ENCODE results near the gene RO60. TPM values are rescaled to one million over a fixed set of nuclear protein-coding genes. Genes with fewer than 3 reads are reported as not detected.

RO60 gene
- total RNA-seq, 1 experiment from 2014 or later: 69.5 TPM

- H3K79me2 ChIP-seq (ENCODE audit: insufficient read depth, low read length): no peaks in the 10 kb centered on the region
- no peaks in the 10 kb centered on the region for H3K4me1 ChIP-seq (ENCODE audit: control insufficient read depth in 1 of 2, insufficient read depth in 2 of 2, low read length in 2 of 2)
- H3K9me3 ChIP-seq (ENCODE audit: control insufficient read depth in 1 of 2, insufficient read depth in 1 of 2, low read depth in 1 of 2, low read length in 2 of 2): no peaks in the 10 kb centered on the region
- peaks cover 32 to 33% of the 10 kb centered on the region in 2 experiments for H3K36me3 ChIP-seq (ENCODE audit: control insufficient read depth in 1 of 2, insufficient read depth in 2 of 2, low read length in 2 of 2)
- no peak overlapping the region for H3K27ac ChIP-seq (ENCODE audit: low read depth, low read length)
- no peaks in the 10 kb centered on the region for H4K20me1 ChIP-seq (ENCODE audit: insufficient read depth)
- no peaks in the 10 kb centered on the region for H3K27me3 ChIP-seq (ENCODE audit: insufficient read depth, low read length)
- ATAC-seq (no peak), DNase-seq (ENCODE audit: low read depth, low spot score) (no peak)
- ChIA-PET POLR2A (interaction anchor here (0.6 to 1.3 kb wide), 2 partner anchors 27 to 341 kb away, joined by 3 to 4 read pairs; no protein-coding TSS in a partner anchor), RAD21 (ENCODE audit: low non-redundant PET in 1 of 2, low total read pairs in 2 of 2, uncharacterized antibody in 2 of 2, unreplicated experiment in 2 of 2) (no interaction called here), CTCF (interaction anchor here (1.4 kb wide), 1 partner anchor 15 kb away, joined by 3 read pairs; no protein-coding TSS in a partner anchor)
- BruUV-seq (replicated peaks): no TSS peak
- H3K4me3 ChIP-seq (replicated peaks in 1 of 2; ENCODE audit: low read depth in 1 of 2, low read length in 2 of 2): no peak overlapping the region
- TF ChIP-seq EZH2 (IDR thresholded peaks at IDR 0.05) (no peak), ZBTB33 (IDR thresholded peaks at IDR 0.05; ENCODE audit: extremely low read depth, insufficient replicate concordance, low read length) (no peak), EZH2phosphoT487 (IDR thresholded peaks at IDR 0.05; ENCODE audit: borderline replicate concordance) (no peak), JUND (IDR thresholded peaks at IDR 0.05) (no peak)
- TF ChIP-seq, protein P1, sequence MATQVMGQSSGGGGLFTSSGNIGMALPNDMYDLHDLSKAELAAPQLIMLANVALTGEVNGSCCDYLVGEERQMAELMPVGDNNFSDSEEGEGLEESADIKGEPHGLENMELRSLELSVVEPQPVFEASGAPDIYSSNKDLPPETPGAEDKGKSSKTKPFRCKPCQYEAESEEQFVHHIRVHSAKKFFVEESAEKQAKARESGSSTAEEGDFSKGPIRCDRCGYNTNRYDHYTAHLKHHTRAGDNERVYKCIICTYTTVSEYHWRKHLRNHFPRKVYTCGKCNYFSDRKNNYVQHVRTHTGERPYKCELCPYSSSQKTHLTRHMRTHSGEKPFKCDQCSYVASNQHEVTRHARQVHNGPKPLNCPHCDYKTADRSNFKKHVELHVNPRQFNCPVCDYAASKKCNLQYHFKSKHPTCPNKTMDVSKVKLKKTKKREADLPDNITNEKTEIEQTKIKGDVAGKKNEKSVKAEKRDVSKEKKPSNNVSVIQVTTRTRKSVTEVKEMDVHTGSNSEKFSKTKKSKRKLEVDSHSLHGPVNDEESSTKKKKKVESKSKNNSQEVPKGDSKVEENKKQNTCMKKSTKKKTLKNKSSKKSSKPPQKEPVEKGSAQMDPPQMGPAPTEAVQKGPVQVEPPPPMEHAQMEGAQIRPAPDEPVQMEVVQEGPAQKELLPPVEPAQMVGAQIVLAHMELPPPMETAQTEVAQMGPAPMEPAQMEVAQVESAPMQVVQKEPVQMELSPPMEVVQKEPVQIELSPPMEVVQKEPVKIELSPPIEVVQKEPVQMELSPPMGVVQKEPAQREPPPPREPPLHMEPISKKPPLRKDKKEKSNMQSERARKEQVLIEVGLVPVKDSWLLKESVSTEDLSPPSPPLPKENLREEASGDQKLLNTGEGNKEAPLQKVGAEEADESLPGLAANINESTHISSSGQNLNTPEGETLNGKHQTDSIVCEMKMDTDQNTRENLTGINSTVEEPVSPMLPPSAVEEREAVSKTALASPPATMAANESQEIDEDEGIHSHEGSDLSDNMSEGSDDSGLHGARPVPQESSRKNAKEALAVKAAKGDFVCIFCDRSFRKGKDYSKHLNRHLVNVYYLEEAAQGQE (IDR thresholded peaks at IDR 0.05; ENCODE audit: low read depth): no peak
- TF ChIP-seq, protein P2, sequence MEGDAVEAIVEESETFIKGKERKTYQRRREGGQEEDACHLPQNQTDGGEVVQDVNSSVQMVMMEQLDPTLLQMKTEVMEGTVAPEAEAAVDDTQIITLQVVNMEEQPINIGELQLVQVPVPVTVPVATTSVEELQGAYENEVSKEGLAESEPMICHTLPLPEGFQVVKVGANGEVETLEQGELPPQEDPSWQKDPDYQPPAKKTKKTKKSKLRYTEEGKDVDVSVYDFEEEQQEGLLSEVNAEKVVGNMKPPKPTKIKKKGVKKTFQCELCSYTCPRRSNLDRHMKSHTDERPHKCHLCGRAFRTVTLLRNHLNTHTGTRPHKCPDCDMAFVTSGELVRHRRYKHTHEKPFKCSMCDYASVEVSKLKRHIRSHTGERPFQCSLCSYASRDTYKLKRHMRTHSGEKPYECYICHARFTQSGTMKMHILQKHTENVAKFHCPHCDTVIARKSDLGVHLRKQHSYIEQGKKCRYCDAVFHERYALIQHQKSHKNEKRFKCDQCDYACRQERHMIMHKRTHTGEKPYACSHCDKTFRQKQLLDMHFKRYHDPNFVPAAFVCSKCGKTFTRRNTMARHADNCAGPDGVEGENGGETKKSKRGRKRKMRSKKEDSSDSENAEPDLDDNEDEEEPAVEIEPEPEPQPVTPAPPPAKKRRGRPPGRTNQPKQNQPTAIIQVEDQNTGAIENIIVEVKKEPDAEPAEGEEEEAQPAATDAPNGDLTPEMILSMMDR (IDR thresholded peaks at IDR 0.05 in 2 of 3, conservative IDR thresholded peaks at IDR 0.05 in 1 of 3; ENCODE audit: borderline replicate concordance in 1 of 3, insufficient read depth in 1 of 3, low read depth in 2 of 3, low read length in 2 of 3): no peak
- H3K4me2 ChIP-seq (ENCODE audit: low read length): no peak overlapping the region
- H3K9ac ChIP-seq (ENCODE audit: low read length): no peak overlapping the region
- no peaks in the 10 kb centered on the region for H3K9me2 ChIP-seq (ENCODE audit: insufficient read depth)
- intact Hi-C loops (cut with micrococcal nuclease): no loop called here
- H2AFZ ChIP-seq (ENCODE audit: low read depth, low read length, poor library complexity, severe bottlenecking): no peak overlapping the region
Observed at GRCh38 chr1:193085263-193085662, 25.9 kb downstream of the RO60 start.

Data from HCT116 (cell line).